Loucy (cell line): ENCODE measurements around the gene UBALD2.

Source experiments
- H2AFZ ChIP-seq: fragments of 200-600 bp; sonication (generic); 2 replicates; pipeline ENCODE4 v1.6.0; 2016; ENCODE audit warnings: antibody characterized with exemption, mild to moderate bottlenecking, low read length, moderate library complexity
- H3F3A ChIP-seq: fragments of 200-600 bp; 2 replicates; pipeline ENCODE4 v1.6.0; 2016; ENCODE audit warnings: antibody characterized with exemption, low read depth, mild to moderate bottlenecking
- H3K27me3 ChIP-seq: fragments of 200-600 bp; sonication (generic); 2 replicates; pipeline ENCODE4 v1.6.1; 2014; ENCODE audit warnings: low read length, mild to moderate bottlenecking; ENCODE audit not compliant: insufficient read depth, poor library complexity, severe bottlenecking
- H3K36me3 ChIP-seq: fragments of 200-600 bp; sonication (generic); 2 replicates; pipeline ENCODE4 v1.6.1; 2016; ENCODE audit warnings: low read length; ENCODE audit not compliant: insufficient read depth
- H3K4me1 ChIP-seq: fragments of 200-600 bp; sonication (generic); 2 replicates; pipeline ENCODE4 v1.5.1; 2014; ENCODE audit warnings: low read length, mild to moderate bottlenecking; ENCODE audit not compliant: insufficient read depth, poor library complexity, severe bottlenecking
- H3K4me2 ChIP-seq: fragments of 200-600 bp; sonication (generic); 2 replicates; pipeline ENCODE4 v1.6.0; 2014; ENCODE audit warnings: antibody characterized with exemption, low read length, low read depth, mild to moderate bottlenecking; ENCODE audit not compliant: poor library complexity, severe bottlenecking
- H3K4me3 ChIP-seq: fragments of 200-600 bp; sonication (generic); 2 replicates; pipeline ENCODE4 v1.5.1; 2014; ENCODE audit warnings: low read length, mild to moderate bottlenecking, mixed read lengths; ENCODE audit not compliant: poor library complexity, severe bottlenecking
- H3K79me2 ChIP-seq: fragments of 200-600 bp; sonication (generic); 2 replicates; pipeline ENCODE4 v1.6.1; 2014; ENCODE audit warnings: low read length; ENCODE audit not compliant: insufficient read depth
- H3K9ac ChIP-seq: fragments of 200-600 bp; sonication (generic); 2 replicates; pipeline ENCODE4 v1.6.0; 2014; ENCODE audit warnings: mild to moderate bottlenecking, low read depth, low read length, moderate library complexity; ENCODE audit not compliant: poor library complexity, severe bottlenecking
- H3K9me2 ChIP-seq: fragments of 200-600 bp; sonication (generic); replicated peaks from 2 replicates; pipeline ENCODE4 v1.6.1; 2016; ENCODE audit warnings: low read depth, low read length, mixed read lengths
- H3K9me3 ChIP-seq: fragments of 200-600 bp; sonication (generic); 2 replicates; pipeline ENCODE4 v1.6.1; 2014; ENCODE audit warnings: mild to moderate bottlenecking, antibody characterized with exemption, low read length, low read depth; ENCODE audit not compliant: insufficient read depth
- H4K20me1 ChIP-seq: fragments of 200-600 bp; sonication (generic); 2 replicates; pipeline ENCODE4 v1.6.0; 2014; ENCODE audit warnings: antibody characterized with exemption, low read length, mild to moderate bottlenecking; ENCODE audit not compliant: insufficient read depth, poor library complexity, severe bottlenecking
- EZH2phosphoT487 ChIP-seq: fragments of 200-600 bp; IDR thresholded peaks from 2 replicates; pipeline ENCODE4 v1.6.1; 2018; ENCODE audit warnings: antibody characterized with exemption, mild to moderate bottlenecking, moderate library complexity, borderline replicate concordance
- TF ChIP-seq, protein P1 (sequence below): fragments of 200-600 bp; sonication (generic); conservative IDR thresholded peaks from 2 replicates; pipeline ENCODE4 v1.5.1; 2014; ENCODE audit warnings: mild to moderate bottlenecking, antibody characterized with exemption, low read length

UBALD2 gene

GRCh38 chr17:76307299-76307965, 42.3 kb downstream of the UBALD2 start:
- no peaks in the 10 kb centered on the region for H3K27me3 ChIP-seq
- no peaks in the 10 kb centered on the region for H3F3A ChIP-seq
- TF ChIP-seq, protein P1, sequence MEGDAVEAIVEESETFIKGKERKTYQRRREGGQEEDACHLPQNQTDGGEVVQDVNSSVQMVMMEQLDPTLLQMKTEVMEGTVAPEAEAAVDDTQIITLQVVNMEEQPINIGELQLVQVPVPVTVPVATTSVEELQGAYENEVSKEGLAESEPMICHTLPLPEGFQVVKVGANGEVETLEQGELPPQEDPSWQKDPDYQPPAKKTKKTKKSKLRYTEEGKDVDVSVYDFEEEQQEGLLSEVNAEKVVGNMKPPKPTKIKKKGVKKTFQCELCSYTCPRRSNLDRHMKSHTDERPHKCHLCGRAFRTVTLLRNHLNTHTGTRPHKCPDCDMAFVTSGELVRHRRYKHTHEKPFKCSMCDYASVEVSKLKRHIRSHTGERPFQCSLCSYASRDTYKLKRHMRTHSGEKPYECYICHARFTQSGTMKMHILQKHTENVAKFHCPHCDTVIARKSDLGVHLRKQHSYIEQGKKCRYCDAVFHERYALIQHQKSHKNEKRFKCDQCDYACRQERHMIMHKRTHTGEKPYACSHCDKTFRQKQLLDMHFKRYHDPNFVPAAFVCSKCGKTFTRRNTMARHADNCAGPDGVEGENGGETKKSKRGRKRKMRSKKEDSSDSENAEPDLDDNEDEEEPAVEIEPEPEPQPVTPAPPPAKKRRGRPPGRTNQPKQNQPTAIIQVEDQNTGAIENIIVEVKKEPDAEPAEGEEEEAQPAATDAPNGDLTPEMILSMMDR, result no peak
- no peak for TF ChIP-seq EZH2phosphoT487
- H3K4me2 ChIP-seq, result no peak overlapping the region
- H3K79me2 ChIP-seq, result no peaks in the 10 kb centered on the region
- H4K20me1 ChIP-seq, result no peaks in the 10 kb centered on the region
- H2AFZ ChIP-seq, result no peak overlapping the region
- H3K36me3 ChIP-seq, result peaks cover 26% of the 10 kb centered on the region; the same call in 1 of the 2 replicates
- H3K9me2 ChIP-seq, result no peaks in the 10 kb centered on the region
- H3K4me1 ChIP-seq, result no peaks in the 10 kb centered on the region
- no peak overlapping the region for H3K4me3 ChIP-seq
- no peak overlapping the region for H3K9ac ChIP-seq
- no peaks in the 10 kb centered on the region for H3K9me3 ChIP-seq

- Histone ChIP-seq H3K79me2 (no peaks in the 10 kb centered on the region), H3K4me3 (no peak within 1 kb of the TSS), H3K36me3 (peaks cover 31% of the 10 kb centered on the region; the same call in 1 of the 2 replicates), H3K27me3 (no peaks in the 10 kb centered on the region), H3K4me1 (no peaks in the 10 kb centered on the region), H3K9me2 (no peaks in the 10 kb centered on the region), H3F3A (no peaks in the 10 kb centered on the region), H3K9me3 (no peaks in the 10 kb centered on the region), H3K4me2 (no peak within 1 kb of the TSS), H4K20me1 (no peaks in the 10 kb centered on the region), H2AFZ (no peak within 1 kb of the TSS), H3K9ac (no peak within 1 kb of the TSS)
- no peak for TF ChIP-seq EZH2phosphoT487
- TF ChIP-seq, protein P1, result no peak
These were observed 42.8 kb downstream of the UBALD2 start, which contains the start of gene QRICH2 for GRCh38 chr17:76307966-76308338. TSS of gene QRICH2 (minus strand) at chr17:76308276. CDS start at chr17:76307998, 278 bp downstream.

- H3K79me2 ChIP-seq, result no peaks in the 10 kb centered on the region
- peaks cover 40% of the 10 kb centered on the region for H3K36me3 ChIP-seq
- no peak overlapping the region for H2AFZ ChIP-seq
- no peak overlapping the region for H3K4me3 ChIP-seq
- no peaks in the 10 kb centered on the region for H3K9me3 ChIP-seq
- H3F3A ChIP-seq, result no peaks in the 10 kb centered on the region
- no peaks in the 10 kb centered on the region for H3K4me1 ChIP-seq
- H3K9me2 ChIP-seq, result no peaks in the 10 kb centered on the region
- H3K27me3 ChIP-seq, result no peaks in the 10 kb centered on the region
- no peak for TF ChIP-seq EZH2phosphoT487
- no peak overlapping the region for H3K4me2 ChIP-seq
- H4K20me1 ChIP-seq, result no peaks in the 10 kb centered on the region
- H3K9ac ChIP-seq, result no peak overlapping the region
These were observed 44.3 kb downstream of the UBALD2 start for GRCh38 chr17:76309461-76309860.

DNA sequence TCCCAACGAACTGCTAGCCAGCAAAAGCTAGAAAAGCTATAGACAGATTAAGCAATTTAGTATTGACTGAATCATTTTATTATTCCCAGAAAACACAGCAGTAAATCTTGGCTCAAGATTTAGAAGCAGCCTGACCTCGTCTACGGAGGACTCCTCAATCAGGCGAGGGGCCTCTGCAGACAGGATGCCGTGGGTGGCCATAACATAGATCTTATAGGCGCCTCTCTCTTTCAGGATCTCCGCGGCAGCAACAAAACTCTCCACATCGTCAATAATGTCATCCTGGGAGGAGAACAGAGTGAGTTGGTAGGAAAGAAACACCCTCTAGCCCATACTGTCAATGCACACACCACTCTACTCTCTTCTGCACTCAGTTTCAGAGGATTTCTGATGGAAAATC, 47.6 kb downstream of the UBALD2 start:
- Histone ChIP-seq H3K27me3 (no peaks in the 10 kb centered on the region), H3K4me1 (peaks cover 12% of the 10 kb centered on the region), H2AFZ (no peak overlapping the region), H3K79me2 (no peaks in the 10 kb centered on the region), H3K36me3 (peaks cover 50% of the 10 kb centered on the region), H4K20me1 (no peaks in the 10 kb centered on the region), H3K9me2 (no peaks in the 10 kb centered on the region), H3K9ac (no peak overlapping the region), H3F3A (no peaks in the 10 kb centered on the region; the same call in 1 of the 2 replicates), H3K9me3 (no peaks in the 10 kb centered on the region), H3K4me2 (no peak overlapping the region), H3K4me3 (no peak overlapping the region)
- TF ChIP-seq EZH2phosphoT487, result no peak
- TF ChIP-seq, protein P1, result no peak
